ENCODE data around the gene CLMN. TPM values are rescaled to one million over a fixed set of nuclear protein-coding genes. Genes with fewer than 3 reads are reported as not detected.

The CLMN gene
- total RNA-seq, 1 donor from 2014 or later, result 117 TPM

DNA sequence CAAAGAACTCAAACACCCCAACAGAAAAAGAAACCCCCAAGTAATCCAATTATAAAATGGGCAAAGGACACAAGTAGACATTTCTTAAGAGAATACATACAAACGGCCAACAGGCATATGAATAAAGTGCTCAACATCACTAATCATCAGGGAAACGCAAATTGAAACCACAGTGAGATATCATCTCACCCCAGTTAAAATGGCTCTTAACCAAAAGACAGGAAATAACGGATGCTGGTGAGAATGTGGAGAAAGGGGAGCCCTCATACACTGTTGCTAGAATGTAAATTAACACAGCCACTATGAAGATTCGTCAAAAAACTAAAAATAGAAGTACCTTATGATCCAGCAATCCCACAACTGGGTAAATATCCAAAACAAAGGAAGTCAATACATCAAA lies 52.4 kb downstream of the CLMN start:
- no peak for DNase-seq (ENCODE audit: low spot score in 2 of 2, unreplicated experiment in 2 of 2)
- Mint-ChIP-seq H3K36me3 (peaks cover 27% of the 10 kb centered on the region), H3K27me3 (ENCODE audit: low read depth) (no peaks in the 10 kb centered on the region), H3K9me3 (peaks cover 28% of the 10 kb centered on the region), H3K4me3 (no peak overlapping the region), H3K4me1 (peaks cover 20% of the 10 kb centered on the region), H3K27ac (peak overlapping the region; percentile 71)
- TF ChIP-seq, protein P1, sequence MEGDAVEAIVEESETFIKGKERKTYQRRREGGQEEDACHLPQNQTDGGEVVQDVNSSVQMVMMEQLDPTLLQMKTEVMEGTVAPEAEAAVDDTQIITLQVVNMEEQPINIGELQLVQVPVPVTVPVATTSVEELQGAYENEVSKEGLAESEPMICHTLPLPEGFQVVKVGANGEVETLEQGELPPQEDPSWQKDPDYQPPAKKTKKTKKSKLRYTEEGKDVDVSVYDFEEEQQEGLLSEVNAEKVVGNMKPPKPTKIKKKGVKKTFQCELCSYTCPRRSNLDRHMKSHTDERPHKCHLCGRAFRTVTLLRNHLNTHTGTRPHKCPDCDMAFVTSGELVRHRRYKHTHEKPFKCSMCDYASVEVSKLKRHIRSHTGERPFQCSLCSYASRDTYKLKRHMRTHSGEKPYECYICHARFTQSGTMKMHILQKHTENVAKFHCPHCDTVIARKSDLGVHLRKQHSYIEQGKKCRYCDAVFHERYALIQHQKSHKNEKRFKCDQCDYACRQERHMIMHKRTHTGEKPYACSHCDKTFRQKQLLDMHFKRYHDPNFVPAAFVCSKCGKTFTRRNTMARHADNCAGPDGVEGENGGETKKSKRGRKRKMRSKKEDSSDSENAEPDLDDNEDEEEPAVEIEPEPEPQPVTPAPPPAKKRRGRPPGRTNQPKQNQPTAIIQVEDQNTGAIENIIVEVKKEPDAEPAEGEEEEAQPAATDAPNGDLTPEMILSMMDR (IDR thresholded peaks at IDR 0.05; ENCODE audit: unreplicated experiment), result no peak

- peak overlapping the region; percentile 98 for H3K27ac Mint-ChIP-seq
- peaks cover 14% of the 10 kb centered on the region for H3K36me3 Mint-ChIP-seq
- TF ChIP-seq, protein P1 (IDR thresholded peaks at IDR 0.05; ENCODE audit: unreplicated experiment), result no peak
- peaks cover 15% of the 10 kb centered on the region for H3K9me3 Mint-ChIP-seq
- H3K4me3 Mint-ChIP-seq, result peak overlapping the region; percentile 1
- DNase-seq (ENCODE audit: low spot score in 2 of 2, unreplicated experiment in 2 of 2), result no peak
- H3K27me3 Mint-ChIP-seq (ENCODE audit: low read depth), result no peaks in the 10 kb centered on the region
- H3K4me1 Mint-ChIP-seq, result peaks cover 26% of the 10 kb centered on the region
Measured at GRCh38 chr14:95265106-95266094, 54.3 kb downstream of the CLMN start.

- DNase-seq (ENCODE audit: low spot score in 2 of 2, unreplicated experiment in 2 of 2), result no peak
- TF ChIP-seq, protein P1 (IDR thresholded peaks at IDR 0.05; ENCODE audit: unreplicated experiment), result no peak
- Mint-ChIP-seq H3K4me1 (peaks cover 26% of the 10 kb centered on the region), H3K27me3 (ENCODE audit: low read depth) (no peaks in the 10 kb centered on the region), H3K27ac (peak overlapping the region; percentile 98), H3K9me3 (peaks cover 15% of the 10 kb centered on the region), H3K4me3 (no peak overlapping the region), H3K36me3 (peaks cover 14% of the 10 kb centered on the region)
Measured at GRCh38 chr14:95264271-95264973, 55.3 kb downstream of the CLMN start.

GRCh38 chr14:95263527-95264231 lies 56.0 kb downstream of the CLMN start:
- Mint-ChIP-seq H3K36me3 (peaks cover 14% of the 10 kb centered on the region), H3K4me3 (no peak overlapping the region), H3K4me1 (peaks cover 26% of the 10 kb centered on the region), H3K27me3 (ENCODE audit: low read depth) (no peaks in the 10 kb centered on the region), H3K9me3 (peaks cover 15% of the 10 kb centered on the region), H3K27ac (peak overlapping the region; percentile 98)
- no peak for DNase-seq (ENCODE audit: low spot score in 2 of 2, unreplicated experiment in 2 of 2)
- TF ChIP-seq, protein P1 (IDR thresholded peaks at IDR 0.05; ENCODE audit: unreplicated experiment), result no peak

DNA sequence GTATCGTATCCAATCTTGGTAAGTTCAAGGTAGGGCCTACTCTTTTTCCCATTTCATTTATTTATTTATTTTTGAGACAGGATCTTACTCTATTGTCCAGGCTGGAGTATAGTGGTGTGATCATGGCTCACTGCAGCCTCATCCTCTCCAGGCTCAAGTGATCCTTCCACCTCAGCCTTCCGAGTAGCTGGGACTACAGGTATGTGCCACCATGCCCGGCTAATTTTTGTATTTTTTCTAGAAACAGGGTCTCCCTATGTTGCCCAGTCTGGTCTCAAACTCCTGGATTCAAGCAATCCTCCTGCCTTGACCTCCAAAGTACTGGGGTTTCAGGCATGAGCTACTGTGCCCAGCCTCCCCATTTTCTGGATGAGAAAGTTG lies 57.2 kb downstream of the CLMN start:
- no peak overlapping the region for H3K27ac Mint-ChIP-seq

More for the DNA sequence above, 57.2 kb downstream of the CLMN start:
- H3K4me1 Mint-ChIP-seq, result peaks cover 26% of the 10 kb centered on the region
- no peak for DNase-seq (ENCODE audit: low spot score in 2 of 2, unreplicated experiment in 2 of 2)
- TF ChIP-seq, protein P1 (IDR thresholded peaks at IDR 0.05; ENCODE audit: unreplicated experiment), result no peak
- H3K4me3 Mint-ChIP-seq, result no peak overlapping the region
- H3K27me3 Mint-ChIP-seq (ENCODE audit: low read depth), result no peaks in the 10 kb centered on the region
- peaks cover 10% of the 10 kb centered on the region for H3K9me3 Mint-ChIP-seq
- peaks cover 10% of the 10 kb centered on the region for H3K36me3 Mint-ChIP-seq

Data from mesothelial cell of epicardium (in vitro differentiated cells).